Measurements from ENCODE around the gene EYS. TPM values are rescaled to one million over a fixed set of nuclear protein-coding genes. Genes with fewer than 3 reads are reported as not detected.

The EYS gene
- total RNA-seq, 1 experiment from 2014 or later, result not detected

DNA sequence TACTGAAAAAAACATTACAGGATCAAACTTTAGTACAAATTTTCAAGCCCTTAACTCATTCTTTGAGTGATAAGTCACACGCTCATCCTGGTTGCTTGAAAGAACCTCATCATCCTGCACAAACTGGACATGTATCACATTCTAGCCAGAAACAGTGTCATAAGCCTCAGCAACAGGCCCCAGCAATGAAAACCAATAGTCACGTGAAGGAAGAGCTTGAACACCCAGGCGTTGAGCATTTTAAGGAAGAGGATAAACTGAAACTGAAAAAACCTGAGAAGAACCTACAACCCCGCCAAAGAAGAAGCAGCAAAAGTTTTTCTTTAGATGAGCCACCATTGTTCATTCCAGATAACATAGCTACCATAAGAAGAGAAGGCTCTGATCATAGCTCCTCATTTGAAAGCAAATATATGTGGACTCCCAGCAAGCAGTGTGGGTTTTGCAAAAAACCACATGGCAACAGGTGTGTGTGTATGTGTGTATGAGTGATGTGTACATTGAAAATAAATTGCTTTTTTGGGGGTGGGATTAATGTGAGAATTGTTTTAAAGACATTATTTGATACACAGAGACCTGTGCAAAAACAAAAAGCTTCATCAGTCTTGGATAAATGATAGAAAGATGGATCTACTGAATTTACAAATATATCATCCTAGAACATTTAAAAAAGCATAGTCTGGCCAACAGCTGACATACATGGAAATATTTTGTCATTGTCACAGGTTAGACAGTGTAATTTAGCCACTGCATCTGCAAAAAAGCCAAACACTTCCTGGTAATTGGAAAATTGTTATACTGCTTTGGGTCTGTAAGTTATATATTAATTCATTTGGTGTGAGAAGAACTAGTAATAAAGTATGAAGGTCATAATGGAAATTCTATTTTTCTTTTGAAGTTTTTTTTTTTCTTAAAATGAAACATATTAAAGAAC lies 2021.3 kb downstream of the EYS start:
- Histone ChIP-seq H2BK15ac (ENCODE audit: low read depth, low read length) (no peak overlapping the region), H3K14ac (ENCODE audit: insufficient read depth, low read length) (no peak overlapping the region), H3K18ac (ENCODE audit: insufficient read length, low read depth, low read length) (no peak overlapping the region), H3K4ac (ENCODE audit: low read depth, low read length) (no peak overlapping the region), H4K5ac (ENCODE audit: insufficient read length, low read depth, low read length) (no peak overlapping the region), H3K56ac (ENCODE audit: insufficient read length, low read depth, low read length) (no peak overlapping the region), H4K91ac (ENCODE audit: insufficient read length, low read depth, low read length) (no peak overlapping the region), H3K23ac (ENCODE audit: insufficient read length, low read depth, low read length) (no peak overlapping the region), H4K20me1 (ENCODE audit: control insufficient read depth, insufficient read depth, insufficient read length) (no peaks in the 10 kb centered on the region), H2AFZ (ENCODE audit: low read length) (no peak overlapping the region), H3K9ac (ENCODE audit: extremely low read depth, insufficient read length, low read length) (no peak overlapping the region), H3K4me1 (ENCODE audit: insufficient read depth, low read length) (no peaks in the 10 kb centered on the region), H3K27me3 (ENCODE audit: insufficient read depth, low read length) (no peaks in the 10 kb centered on the region), H3K4me2 (ENCODE audit: insufficient read depth, insufficient read length, low read length) (no peak overlapping the region), H2BK12ac (ENCODE audit: insufficient read length, low read depth, low read length) (no peak overlapping the region), H3K79me1 (ENCODE audit: insufficient read depth, low read depth, low read length, poor library complexity, severe bottlenecking) (no peaks in the 10 kb centered on the region), H3T11ph (ENCODE audit: low read length) (no peak overlapping the region), H3K79me2 (ENCODE audit: insufficient read depth, low read length) (no peaks in the 10 kb centered on the region; the same call in 1 of the 2 replicates), H2BK120ac (ENCODE audit: low read depth, low read length, poor library complexity, severe bottlenecking) (no peak overlapping the region), H2BK20ac (ENCODE audit: low read depth, low read length, poor library complexity, severe bottlenecking) (no peak overlapping the region), H4K8ac (replicated peaks; ENCODE audit: insufficient read length, low read depth, low read length) (no peak overlapping the region), H3K23me2 (ENCODE audit: insufficient read length, low read depth, low read length, poor library complexity, severe bottlenecking) (no peaks in the 10 kb centered on the region), H3K27ac (ENCODE audit: insufficient read length, low read depth, low read length) (no peak overlapping the region), H2BK5ac (ENCODE audit: insufficient read length, low read length) (no peak overlapping the region), H2AK5ac (ENCODE audit: insufficient read length, low read length) (no peak overlapping the region), H3K9me3 (ENCODE audit: control insufficient read depth, low read depth, low read length) (no peaks in the 10 kb centered on the region)
- Mint-ChIP-seq H3K27ac (0 out of 7 replicates have a peak overlapping the region, but pooled peaks of 1 of the 3 experiments have one; percentile 1), H3K4me3 (no peak overlapping the region), H3K27me3 (ENCODE audit: low read depth) (no peaks in the 10 kb centered on the region), H3K36me3 (ENCODE audit: insufficient read depth in 1 of 3, low read depth in 3 of 3) (peaks cover 28 to 51% (median 50%) of the 10 kb centered on the region in 3 experiments), H3K9me3 (peaks cover 2 to 6% of the 10 kb centered on the region in 2 experiments; a peak in 2 of 5 replicates), H3K4me1 (peaks cover 0 to 8% of the 10 kb centered on the region in 2 experiments; a peak in 1 of 4 replicates)
- no peak for DNase-seq
- TF ChIP-seq, protein P1, sequence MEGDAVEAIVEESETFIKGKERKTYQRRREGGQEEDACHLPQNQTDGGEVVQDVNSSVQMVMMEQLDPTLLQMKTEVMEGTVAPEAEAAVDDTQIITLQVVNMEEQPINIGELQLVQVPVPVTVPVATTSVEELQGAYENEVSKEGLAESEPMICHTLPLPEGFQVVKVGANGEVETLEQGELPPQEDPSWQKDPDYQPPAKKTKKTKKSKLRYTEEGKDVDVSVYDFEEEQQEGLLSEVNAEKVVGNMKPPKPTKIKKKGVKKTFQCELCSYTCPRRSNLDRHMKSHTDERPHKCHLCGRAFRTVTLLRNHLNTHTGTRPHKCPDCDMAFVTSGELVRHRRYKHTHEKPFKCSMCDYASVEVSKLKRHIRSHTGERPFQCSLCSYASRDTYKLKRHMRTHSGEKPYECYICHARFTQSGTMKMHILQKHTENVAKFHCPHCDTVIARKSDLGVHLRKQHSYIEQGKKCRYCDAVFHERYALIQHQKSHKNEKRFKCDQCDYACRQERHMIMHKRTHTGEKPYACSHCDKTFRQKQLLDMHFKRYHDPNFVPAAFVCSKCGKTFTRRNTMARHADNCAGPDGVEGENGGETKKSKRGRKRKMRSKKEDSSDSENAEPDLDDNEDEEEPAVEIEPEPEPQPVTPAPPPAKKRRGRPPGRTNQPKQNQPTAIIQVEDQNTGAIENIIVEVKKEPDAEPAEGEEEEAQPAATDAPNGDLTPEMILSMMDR (conservative IDR thresholded peaks at IDR 0.05), result no peak
- no CpG with 5 or more reads among the region's 4 CpGs for WGBS (ENCODE audit: extremely low coverage, insufficient read length, low lambda C conversion rate)
